Endothelial cell of umbilical vein (primary cell): ENCODE measurements around the gene PTPN23. TPM values are rescaled to one million over a fixed set of nuclear protein-coding genes. Genes with fewer than 3 reads are reported as not detected.

ENCODE experiments used
- BruUV-seq: library from RNA; stranded (reverse); fragments of 400-500 nt; replicated peaks from 2 replicates; lab custom pipeline; 2021; lab: Mats Ljungman, UMichigan
- CTCF ChIA-PET: fragments of 300-600, 350-600 bp; sonication (Branson Sonifier 250); formaldehyde crosslinking; loops from one replicate; lab custom pipeline; 2021; ENCODE audit warnings: antibody characterized with exemption, inconsistent platforms; lab: Charles Lee
- POLR2A ChIA-PET: fragments of 300-600, 350-600 bp; sonication (Branson Sonifier 250); formaldehyde crosslinking; loops from one replicate; lab custom pipeline; 2021; ENCODE audit warnings: antibody characterized with exemption, inconsistent platforms; lab: Charles Lee
- DNase-seq: peaks from one replicate; pipeline ENCODE4 v3.0.0-alpha.2; 2011; ENCODE audit warnings: low read depth, low spot score
- FAIRE-seq: peaks from 2 replicates; lab custom pipeline; 2011; peaks lifted over from hg19 to GRCh38; lab: Jason Lieb, UNC
- H2AFZ ChIP-seq: 2 replicates; pipeline ENCODE4 v1.6.0; 2012; ENCODE audit warnings: low read depth, low read length, control low read depth, inconsistent platforms
- H3K27ac ChIP-seq: 2 replicates; pipeline ENCODE4 v1.5.1; 2011; ENCODE audit warnings: low read depth, mild to moderate bottlenecking, control low read depth, low read length, moderate library complexity; ENCODE audit not compliant: insufficient read depth
- H3K27me3 ChIP-seq, 2 experiments: 2 replicates each; pipeline versions ENCODE4 v1.6.0 to v1.6.1; 2011; ENCODE audit warnings: low read length in 2 of 2, mixed read lengths in 1 of 2; ENCODE audit not compliant: control insufficient read depth in 2 of 2, insufficient read depth in 2 of 2
- H3K36me3 ChIP-seq, 2 experiments: 2 replicates in 1 of 2; 3 replicates in 1 of 2; pipeline ENCODE4 v1.5.1; 2011; ENCODE audit warnings: low read length in 2 of 2, mild to moderate bottlenecking in 1 of 2, moderate library complexity in 1 of 2; ENCODE audit not compliant: control insufficient read depth in 2 of 2, insufficient read depth in 2 of 2; ENCODE audit errors: extremely low read depth in 1 of 2
- H3K4me1 ChIP-seq: 3 replicates; pipeline ENCODE4 v1.5.1; 2011; ENCODE audit warnings: mild to moderate bottlenecking, low read length; ENCODE audit not compliant: control insufficient read depth, insufficient read depth; ENCODE audit errors: extremely low read depth
- H3K4me2 ChIP-seq: 2 replicates; pipeline ENCODE4 v1.6.1; 2011; ENCODE audit warnings: low read length, control low read depth, mixed read lengths; ENCODE audit not compliant: insufficient read depth
- H3K4me3 ChIP-seq, 3 experiments: fragments of 200-600 bp in 1 of 3; sonication (generic), shearing (Covaris generic) in 1 of 3; replicated peaks in 1 of 3; 2 replicates each; pipeline ENCODE4 v1.5.1; 2011 to 2016; ENCODE audit warnings: control low read depth in 3 of 3, low read length in 3 of 3, mild to moderate bottlenecking in 2 of 3, inconsistent platforms in 1 of 3, low read depth in 1 of 3, moderate library complexity in 1 of 3; ENCODE audit not compliant: insufficient read depth in 1 of 3
- H3K79me2 ChIP-seq: 2 replicates; pipeline ENCODE4 v1.6.0; 2012; ENCODE audit warnings: low read length, inconsistent platforms; ENCODE audit not compliant: control insufficient read depth, insufficient read depth
- H3K9ac ChIP-seq: replicated peaks from 2 replicates; pipeline ENCODE3; 2011; ENCODE audit warnings: low read length, control low read depth; ENCODE audit not compliant: insufficient read depth; ENCODE audit errors: extremely low read depth
- H3K9me1 ChIP-seq: replicated peaks from 3 replicates; pipeline ENCODE4 v1.6.0; 2011; ENCODE audit warnings: mild to moderate bottlenecking, low read length; ENCODE audit not compliant: control insufficient read depth, insufficient read depth; ENCODE audit errors: extremely low read depth
- H3K9me3 ChIP-seq: replicated peaks from 2 replicates; pipeline ENCODE4 v1.5.1; 2012; ENCODE audit warnings: low read length, inconsistent platforms; ENCODE audit not compliant: control insufficient read depth, insufficient read depth
- H4K20me1 ChIP-seq: replicated peaks from 2 replicates; pipeline ENCODE3; 2011; ENCODE audit warnings: mild to moderate bottlenecking, low read length; ENCODE audit not compliant: control insufficient read depth, insufficient read depth; ENCODE audit errors: extremely low read depth
- EZH2 ChIP-seq: IDR thresholded peaks from 2 replicates; pipeline ENCODE4 v1.6.1; 2012; ENCODE audit warnings: borderline replicate concordance, low read depth, mild to moderate bottlenecking, moderate library complexity, low read length, inconsistent platforms; ENCODE audit not compliant: severe bottlenecking
- FOS ChIP-seq: IDR thresholded peaks from 2 replicates; pipeline ENCODE4 v1.6.1; 2011; ENCODE audit warnings: mild to moderate bottlenecking, low read length, moderate library complexity, borderline replicate concordance; ENCODE audit not compliant: insufficient read depth
- GATA2 ChIP-seq: IDR thresholded peaks from 2 replicates; pipeline ENCODE4 v1.7.0; 2011; ENCODE audit warnings: low read depth, mild to moderate bottlenecking, moderate library complexity, mixed read lengths, low read length; ENCODE audit not compliant: insufficient read length, insufficient read depth
- JUN ChIP-seq: IDR thresholded peaks from 2 replicates; pipeline ENCODE4 v1.6.1; 2011; ENCODE audit warnings: borderline replicate concordance, low read depth; ENCODE audit not compliant: insufficient read length, insufficient read depth
- MYC ChIP-seq: IDR thresholded peaks from one replicate; pipeline ENCODE4 v1.6.1; 2011; ENCODE audit warnings: mild to moderate bottlenecking, low read depth, low read length
- POLR2A ChIP-seq: IDR thresholded peaks from 2 replicates; pipeline ENCODE4 v1.6.1; 2012; ENCODE audit warnings: low read depth, mild to moderate bottlenecking, control low read depth, low read length
- POLR2AphosphoS5 ChIP-seq: IDR thresholded peaks from 2 replicates; pipeline ENCODE4 v1.6.1; 2012; ENCODE audit warnings: low read depth, mild to moderate bottlenecking, control low read depth, low read length, moderate library complexity; ENCODE audit not compliant: insufficient read depth
- dilution Hi-C: fragments of 300-500 bp; cut with MboI; formaldehyde crosslinking; loops from one replicate; pipeline ENCODE4 v1.15.0; 2019; ENCODE audit warnings: low sequenced_read_pairs; ENCODE audit not compliant: extremely low pct_ligation_motif_present
- intact Hi-C: fragments of 100-400 bp; cut with micrococcal nuclease; formaldehyde crosslinking; loops from one replicate; pipeline ENCODE4 v1.10.0; 2022
- polyA plus RNA-seq, 4 experiments: library from polyadenylated mRNA; depleted of rRNA in 3 of 4; stranded (reverse) in 3 of 4; unstranded in 1 of 4; fragments of >200 nt; gene quantifications; 2 replicates each; pipeline versions ENCODE4 v1.2.1 to v1.2.3, GENCODE V29; 2011 to 2012; ENCODE audit warnings: missing spikeins in 1 of 4
- total RNA-seq: library from RNA; stranded (reverse); gene quantifications from 2 replicates; pipeline ENCODE4 v1.2.3, GENCODE V29; 2021
- TF ChIP-seq, protein P1 (sequence below), 2 donors: IDR thresholded peaks; 1 replicate in 1 of 2; 2 replicates in 1 of 2; pipeline ENCODE4 v1.5.1; 2011; ENCODE audit warnings: low read length in 2 of 2, mild to moderate bottlenecking in 2 of 2, moderate library complexity in 2 of 2, control low read depth in 1 of 2, inconsistent platforms in 1 of 2, low read depth in 1 of 2; ENCODE audit not compliant: insufficient read depth in 1 of 2; ENCODE audit errors: extremely low read depth in 1 of 2
- TF ChIP-seq, protein P2 (sequence below): IDR thresholded peaks from 2 replicates; pipeline ENCODE4 v1.6.1; 2011; ENCODE audit not compliant: insufficient read depth, insufficient read length

The PTPN23 gene
- total and polyA plus RNA-seq, 2 donors (not counting 3 experiments of a cell fraction or from before 2014, with no cell fraction given) = 8.5 to 63.5 TPM

DNA sequence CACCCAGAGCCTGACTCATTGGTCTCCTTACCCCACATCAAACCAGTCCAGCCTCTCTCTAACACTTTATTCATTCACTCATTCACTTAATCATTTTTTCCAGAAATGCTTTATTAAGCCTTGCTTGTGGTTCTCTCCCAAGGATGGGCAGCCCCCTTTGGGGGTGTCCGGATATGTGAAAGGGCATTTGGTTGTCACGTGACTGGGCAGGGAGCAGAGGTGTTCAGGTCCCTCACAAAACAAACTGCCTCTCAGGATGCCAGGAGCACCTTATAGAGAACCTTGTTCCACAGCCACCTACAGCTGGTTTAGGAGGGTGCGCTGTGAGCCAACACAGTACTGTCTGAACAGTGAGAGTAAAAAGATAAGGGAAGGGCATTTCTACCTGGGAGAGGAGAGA, 25.8 kb upstream of the PTPN23 start:
- H3K36me3 ChIP-seq = no peaks in the 10 kb centered on the region
- H3K79me2 ChIP-seq = no peaks in the 10 kb centered on the region
- intact Hi-C loops (no loop called here), dilution Hi-C loops (no loop called here)
- H2AFZ ChIP-seq = no peak overlapping the region
- no peaks in the 10 kb centered on the region for H3K4me1 ChIP-seq
- FAIRE-seq (no peak), DNase-seq (no peak)
- H4K20me1 ChIP-seq = no peaks in the 10 kb centered on the region
- H3K27me3 ChIP-seq = no peaks in the 10 kb centered on the region
- H3K9me1 ChIP-seq = no peaks in the 10 kb centered on the region
- H3K4me2 ChIP-seq = no peak overlapping the region
- POLR2A ChIA-PET = no interaction called here
- TF ChIP-seq EZH2 (no peak), POLR2AphosphoS5 (no peak)
- TF ChIP-seq, protein P1, sequence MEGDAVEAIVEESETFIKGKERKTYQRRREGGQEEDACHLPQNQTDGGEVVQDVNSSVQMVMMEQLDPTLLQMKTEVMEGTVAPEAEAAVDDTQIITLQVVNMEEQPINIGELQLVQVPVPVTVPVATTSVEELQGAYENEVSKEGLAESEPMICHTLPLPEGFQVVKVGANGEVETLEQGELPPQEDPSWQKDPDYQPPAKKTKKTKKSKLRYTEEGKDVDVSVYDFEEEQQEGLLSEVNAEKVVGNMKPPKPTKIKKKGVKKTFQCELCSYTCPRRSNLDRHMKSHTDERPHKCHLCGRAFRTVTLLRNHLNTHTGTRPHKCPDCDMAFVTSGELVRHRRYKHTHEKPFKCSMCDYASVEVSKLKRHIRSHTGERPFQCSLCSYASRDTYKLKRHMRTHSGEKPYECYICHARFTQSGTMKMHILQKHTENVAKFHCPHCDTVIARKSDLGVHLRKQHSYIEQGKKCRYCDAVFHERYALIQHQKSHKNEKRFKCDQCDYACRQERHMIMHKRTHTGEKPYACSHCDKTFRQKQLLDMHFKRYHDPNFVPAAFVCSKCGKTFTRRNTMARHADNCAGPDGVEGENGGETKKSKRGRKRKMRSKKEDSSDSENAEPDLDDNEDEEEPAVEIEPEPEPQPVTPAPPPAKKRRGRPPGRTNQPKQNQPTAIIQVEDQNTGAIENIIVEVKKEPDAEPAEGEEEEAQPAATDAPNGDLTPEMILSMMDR (IDR thresholded peaks at IDR 0.05; ENCODE audit: extremely low read depth in 1 of 2, insufficient read depth in 1 of 2, low read depth in 1 of 2, low read length in 2 of 2) = no peak
- no TSS peak for BruUV-seq
- H3K9me3 ChIP-seq = no peaks in the 10 kb centered on the region
- H3K4me3 ChIP-seq = no peak overlapping the region
- H3K27ac ChIP-seq = no peak overlapping the region
- no peak overlapping the region for H3K9ac ChIP-seq
- CTCF ChIA-PET = no interaction called here

DNA sequence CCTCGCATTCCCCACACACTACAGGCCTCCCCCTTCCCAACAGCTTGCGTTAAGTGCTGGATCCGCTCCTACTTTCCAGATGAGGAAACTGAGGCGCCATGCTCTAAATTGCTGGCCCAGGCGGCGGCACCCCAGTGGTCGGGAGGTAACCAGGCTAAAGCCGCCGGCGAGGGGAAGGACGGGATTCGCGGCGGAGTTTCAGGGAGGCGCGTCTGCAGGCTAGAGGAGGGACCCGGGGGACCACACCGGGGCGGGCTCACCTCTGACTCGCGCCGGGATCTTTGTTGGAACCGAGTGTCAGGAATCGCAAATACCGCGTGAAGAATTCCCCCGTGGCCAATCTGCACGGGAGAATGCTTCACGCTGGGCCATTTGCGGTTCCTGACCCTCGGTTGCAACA, 24.6 kb upstream of the PTPN23 start:
- dilution Hi-C loops = no loop called here
- Histone ChIP-seq H3K9ac (no peak overlapping the region), H3K9me3 (no peaks in the 10 kb centered on the region), H3K9me1 (no peaks in the 10 kb centered on the region), H3K27ac (no peak overlapping the region), H4K20me1 (no peaks in the 10 kb centered on the region), H3K4me3 (no peak overlapping the region), H3K4me1 (no peaks in the 10 kb centered on the region), H3K36me3 (no peaks in the 10 kb centered on the region), H2AFZ (no peak overlapping the region), H3K27me3 (no peaks in the 10 kb centered on the region), H3K4me2 (no peak overlapping the region), H3K79me2 (no peaks in the 10 kb centered on the region)
- no peak for TF ChIP-seq GATA2
- no peak for TF ChIP-seq POLR2A
- no peak for TF ChIP-seq FOS
- no peak for TF ChIP-seq MYC
- no peak for TF ChIP-seq POLR2AphosphoS5
- TF ChIP-seq, protein P2, sequence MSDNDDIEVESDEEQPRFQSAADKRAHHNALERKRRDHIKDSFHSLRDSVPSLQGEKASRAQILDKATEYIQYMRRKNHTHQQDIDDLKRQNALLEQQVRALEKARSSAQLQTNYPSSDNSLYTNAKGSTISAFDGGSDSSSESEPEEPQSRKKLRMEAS = no peak
- TF ChIP-seq EZH2 = no peak
- TF ChIP-seq, protein P1 (IDR thresholded peaks at IDR 0.05; ENCODE audit: extremely low read depth in 1 of 2, insufficient read depth in 1 of 2, low read depth in 1 of 2, low read length in 2 of 2) = no peak
- no peak for TF ChIP-seq JUN
- ChIA-PET CTCF (interaction anchor here (0.7 kb wide), 1 partner anchor 32 kb away, joined by 3 read pairs; no protein-coding TSS in a partner anchor), POLR2A (no interaction called here)
- no TSS peak for BruUV-seq
- no peak for DNase-seq
- intact Hi-C loops = no loop called here
- no peak for FAIRE-seq
